T47D (cell line): ENCODE data around the gene FECH.

Experiments used
- DNase-seq, 2 experiments: peaks; one replicate each; pipeline versions ENCODE4 v3.0.0 to v3.0.0-alpha.2; 2011 to 2012; ENCODE audit warnings: low read depth in 1 of 2, low spot score in 1 of 2
- JUND ChIP-seq: IDR thresholded peaks from 2 replicates; pipeline ENCODE4 v1.6.1; 2012; ENCODE audit warnings: low read depth
- in situ Hi-C: cut with HindIII; loops from 2 replicates; pipeline ENCODE4 v1.10.0; 2016; ENCODE audit warnings: low sequenced_read_pairs, low pct_unique_long_range_greater_than_20kb

The FECH gene

GRCh38 chr18:57498682-57499256 is 87.7 kb downstream of the FECH start:
- in situ Hi-C loops, result no loop called here
- no peak for DNase-seq
- no peak for TF ChIP-seq JUND
